ENCODE measurements around the gene UNC79.

- TF ChIP-seq EZH2 (IDR thresholded peaks at IDR 0.05; ENCODE audit: borderline replicate concordance, low read length): no peak
- TF ChIP-seq, protein P1, sequence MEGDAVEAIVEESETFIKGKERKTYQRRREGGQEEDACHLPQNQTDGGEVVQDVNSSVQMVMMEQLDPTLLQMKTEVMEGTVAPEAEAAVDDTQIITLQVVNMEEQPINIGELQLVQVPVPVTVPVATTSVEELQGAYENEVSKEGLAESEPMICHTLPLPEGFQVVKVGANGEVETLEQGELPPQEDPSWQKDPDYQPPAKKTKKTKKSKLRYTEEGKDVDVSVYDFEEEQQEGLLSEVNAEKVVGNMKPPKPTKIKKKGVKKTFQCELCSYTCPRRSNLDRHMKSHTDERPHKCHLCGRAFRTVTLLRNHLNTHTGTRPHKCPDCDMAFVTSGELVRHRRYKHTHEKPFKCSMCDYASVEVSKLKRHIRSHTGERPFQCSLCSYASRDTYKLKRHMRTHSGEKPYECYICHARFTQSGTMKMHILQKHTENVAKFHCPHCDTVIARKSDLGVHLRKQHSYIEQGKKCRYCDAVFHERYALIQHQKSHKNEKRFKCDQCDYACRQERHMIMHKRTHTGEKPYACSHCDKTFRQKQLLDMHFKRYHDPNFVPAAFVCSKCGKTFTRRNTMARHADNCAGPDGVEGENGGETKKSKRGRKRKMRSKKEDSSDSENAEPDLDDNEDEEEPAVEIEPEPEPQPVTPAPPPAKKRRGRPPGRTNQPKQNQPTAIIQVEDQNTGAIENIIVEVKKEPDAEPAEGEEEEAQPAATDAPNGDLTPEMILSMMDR (IDR thresholded peaks at IDR 0.05; ENCODE audit: low read length): no peak
These were observed 270.2 kb downstream of the UNC79 start for GRCh38 chr14:93700928-93701327.

Data from OCI-LY1 (cell line).